A549 (cell line): ENCODE results near the gene CHCHD2. TPM values are rescaled to one million over a fixed set of nuclear protein-coding genes. Genes with fewer than 3 reads are reported as not detected.
"Not testable (repeated sequence)": the region's sequence is repeated elsewhere in the genome, so short reads cannot be mapped to it uniquely, and the experiment has no call there.

Experiments
- ATAC-seq, 2 experiments: fragments of 200-7000 bp in 1 of 2; fragments of >200 bp in 1 of 2; cut with Nextera tagmentation in 1 of 2; cut with Tn5 transposase in 1 of 2; 3 replicates each; pipeline versions ENCODE4 v1.8.0 to v1.9.1; 2018 to 2020; ENCODE audit warnings: mild to moderate bottlenecking in 1 of 2, moderate library complexity in 1 of 2
- CTCF ChIA-PET: fragments of 300-600 bp; sonication (Branson Sonifier 250); formaldehyde crosslinking; extraction: SDS; loops from one replicate; lab custom pipeline; 2021; ENCODE audit warnings: antibody characterized with exemption, inconsistent platforms; lab: Yijun Ruan, JAX
- POLR2A ChIA-PET: fragments of 350-600 bp; formaldehyde crosslinking; extraction: SDS; loops from one replicate; lab custom pipeline; 2021; ENCODE audit warnings: antibody characterized with exemption, inconsistent platforms; lab: Yijun Ruan, JAX
- DNase-seq, 2 experiments: peaks; one replicate each; pipeline versions ENCODE4 v3.0.0 to v3.0.0-alpha.2; 2011 to 2016; ENCODE audit warnings: low read depth in 1 of 2, low spot score in 1 of 2
- FAIRE-seq: peaks from 2 replicates; lab custom pipeline; 2011; peaks lifted over from hg19 to GRCh38; lab: Jason Lieb, UNC
- H3K27ac ChIP-seq, 2 experiments: fragments of >200 bp; sonication (Bioruptor Twin); formaldehyde crosslinking; 3 replicates each; pipeline ENCODE4 v1.5.1; 2016 to 2017
- H3K4me1 ChIP-seq: fragments of >200 bp; sonication (Bioruptor Twin); formaldehyde crosslinking; 3 replicates; pipeline ENCODE4 v1.6.1; 2016
- H3K4me2 ChIP-seq: fragments of >200 bp; sonication (Bioruptor Twin); formaldehyde crosslinking; 3 replicates; pipeline ENCODE4 v1.6.1; 2016
- H3K4me3 ChIP-seq: fragments of >200 bp; sonication (Bioruptor Twin); formaldehyde crosslinking; 3 replicates; pipeline ENCODE4 v1.5.1; 2016
- H3K9me3 ChIP-seq: fragments of >200 bp; sonication (Bioruptor Twin); formaldehyde crosslinking; 3 replicates; pipeline ENCODE4 v1.6.1; 2016
- ATOH8 ChIP-seq: fragments of 250-450 bp; sonication (Bioruptor Pico); IDR thresholded peaks from 2 replicates; pipeline ENCODE4 v1.5.0; 2020; ENCODE audit warnings: low read depth, mild to moderate bottlenecking, moderate library complexity
- BCL3 ChIP-seq: fragments of >200 bp; sonication (Bioruptor Twin); formaldehyde crosslinking; IDR thresholded peaks from 3 replicates; pipeline ENCODE4 v1.6.1; 2016
- BHLHE40 ChIP-seq: IDR thresholded peaks from 2 replicates; pipeline ENCODE4 v1.6.1; 2012; ENCODE audit warnings: low read depth, low read length, inconsistent platforms
- CBX2 ChIP-seq: fragments of 200-600 bp; sonication (generic); IDR thresholded peaks from 2 replicates; pipeline ENCODE4 v1.6.1; 2016; ENCODE audit warnings: low read depth, mild to moderate bottlenecking, borderline replicate concordance
- CEBPB ChIP-seq, 2 experiments: fragments of >200 bp in 1 of 2; sonication (Bioruptor Twin) in 1 of 2; formaldehyde crosslinking in 1 of 2; IDR thresholded peaks; 2 replicates each; pipeline ENCODE4 v1.6.1; 2012 to 2016
- CHD2 ChIP-seq: fragments of 150-350 bp; IDR thresholded peaks from 2 replicates; pipeline ENCODE4 v1.6.1; 2014; ENCODE audit warnings: low read length; ENCODE audit not compliant: partially characterized antibody
- CTCF ChIP-seq: fragments of >200 bp; sonication (Bioruptor Twin); formaldehyde crosslinking; IDR thresholded peaks from 3 replicates; pipeline ENCODE4 v1.5.1; 2016
- E2F6 ChIP-seq: IDR thresholded peaks from 2 replicates; pipeline ENCODE4 v1.6.1; 2012; ENCODE audit warnings: low read depth, borderline replicate concordance
- EHF ChIP-seq: fragments of 250-450 bp; sonication (Bioruptor Pico); IDR thresholded peaks from 2 replicates; pipeline ENCODE4 v1.5.0; 2020; ENCODE audit warnings: mild to moderate bottlenecking
- FOSB ChIP-seq: fragments of 250-450 bp; sonication (Bioruptor Pico); IDR thresholded peaks from 2 replicates; pipeline ENCODE4 v1.5.0; 2020; ENCODE audit warnings: mild to moderate bottlenecking, moderate library complexity
- FOXS1 ChIP-seq: fragments of 250-450 bp; sonication (Bioruptor Pico); IDR thresholded peaks from 2 replicates; pipeline ENCODE4 v1.5.0; 2020; ENCODE audit warnings: mild to moderate bottlenecking, moderate library complexity
- HDAC2 ChIP-seq: fragments of 200-600 bp; sonication (generic); IDR thresholded peaks from 2 replicates; pipeline ENCODE4 v1.6.1; 2016
- HES2 ChIP-seq: fragments of >200 bp; sonication (Bioruptor Twin); formaldehyde crosslinking; IDR thresholded peaks from 2 replicates; pipeline ENCODE4 v1.6.1; 2016
- HOXA7 ChIP-seq: fragments of 250-450 bp; sonication (Bioruptor Pico); IDR thresholded peaks from 2 replicates; pipeline ENCODE4 v1.5.0; 2020; ENCODE audit warnings: mild to moderate bottlenecking, moderate library complexity
- KDM5A ChIP-seq: fragments of 200-600 bp; sonication (generic); IDR thresholded peaks from 2 replicates; pipeline ENCODE4 v1.6.1; 2016; ENCODE audit warnings: antibody characterized with exemption, mild to moderate bottlenecking
- MYC ChIP-seq: IDR thresholded peaks from 2 replicates; pipeline ENCODE4 v1.6.1; 2012; ENCODE audit warnings: mild to moderate bottlenecking, inconsistent platforms, low read length, improper control_type of control experiment, borderline replicate concordance
- NFE2L2 ChIP-seq: fragments of 150-350 bp; conservative IDR thresholded peaks from 2 replicates; pipeline ENCODE4 v1.6.1; 2014; ENCODE audit warnings: low read length
- PHF8 ChIP-seq: fragments of 200-600 bp; sonication (generic); IDR thresholded peaks from 2 replicates; pipeline ENCODE4 v1.6.1; 2016; ENCODE audit warnings: low read depth, mild to moderate bottlenecking, antibody characterized with exemption, moderate library complexity, borderline replicate concordance
- RAD21 ChIP-seq, 2 experiments: fragments of >200 bp in 1 of 2; sonication (Bioruptor Twin) in 1 of 2; formaldehyde crosslinking in 1 of 2; IDR thresholded peaks in 1 of 2; conservative IDR thresholded peaks in 1 of 2; 2 replicates in 1 of 2; 3 replicates in 1 of 2; pipeline ENCODE4 v1.6.1; 2012 to 2018; ENCODE audit warnings: inconsistent platforms in 1 of 2
- RFX5 ChIP-seq: fragments of 450-650 bp; IDR thresholded peaks from 2 replicates; pipeline ENCODE4 v1.7.1; 2014; ENCODE audit warnings: antibody characterized with exemption, mild to moderate bottlenecking, moderate library complexity
- SMC3 ChIP-seq: fragments of >200 bp; sonication (Bioruptor Twin); formaldehyde crosslinking; IDR thresholded peaks from 3 replicates; pipeline ENCODE4 v1.6.1; 2018; ENCODE audit warnings: inconsistent platforms
- TFCP2L1 ChIP-seq: fragments of 250-450 bp; sonication (Bioruptor Pico); IDR thresholded peaks from 2 replicates; pipeline ENCODE4 v1.5.0; 2021; ENCODE audit warnings: mild to moderate bottlenecking
- ZNF302 ChIP-seq: fragments of 250-450 bp; sonication (Bioruptor Pico); IDR thresholded peaks from 2 replicates; pipeline ENCODE4 v1.9.0; 2021; ENCODE audit warnings: inconsistent platforms, mild to moderate bottlenecking, moderate library complexity
- ZSCAN20 ChIP-seq: fragments of 250-450 bp; sonication (Bioruptor Pico); IDR thresholded peaks from 2 replicates; pipeline ENCODE4 v1.8.0; 2022; ENCODE audit warnings: mild to moderate bottlenecking, moderate library complexity
- WGBS: methylation state at CpG from one replicate; pipeline ENCODE4 v1.1.6; 2017; ENCODE audit errors: missing lambda C conversion rate; 5-methylcytosine and 5-hydroxymethylcytosine counted together
- polyA plus RNA-seq, 4 experiments: library from polyadenylated mRNA; depleted of rRNA in 3 of 4; stranded (reverse); fragments of >200 nt; fragmentation: RNase III in 1 of 4; extraction: RNeasy Plus Mini Kit Qiagen cat#74134 plus additional on column Dnase treatment in 1 of 4; gene quantifications; 2 replicates in 3 of 4; 3 replicates in 1 of 4; pipeline ENCODE4 v1.2.3, GENCODE V29; 2011 to 2017

CHCHD2 gene
- polyA plus RNA-seq, 2 of the 4 experiments (the other 2 are of a cell fraction), result 495 to 615 TPM

GRCh38 chr7:56121440-56121839 lies 15.2 kb upstream of the CHCHD2 start:
- H3K4me3 ChIP-seq, result no peak overlapping the region
- 61% methylated on average over 6 of the region's 6 CpGs for WGBS
- no peak overlapping the region for H3K27ac ChIP-seq
- no peak overlapping the region for H3K4me2 ChIP-seq
- TF ChIP-seq CEBPB (IDR thresholded peaks at IDR 0.05) (no peak), FOSB (CRISPR knock-in tag) (no peak), ZNF302 (no peak), BHLHE40 (no peak), PHF8 (no peak), CHD2 (no peak), ZSCAN20 (no peak), RAD21 (conservative IDR thresholded peaks at IDR 0.05 in 1 of 2, IDR thresholded peaks at IDR 0.05 in 1 of 2) (no peak), HOXA7 (CRISPR knock-in tag) (no peak), NFE2L2 (no peak)
- no peaks in the 10 kb centered on the region for H3K4me1 ChIP-seq
- ChIA-PET POLR2A (no interaction called here), CTCF (no interaction called here)
- no peaks in the 10 kb centered on the region; the same call in 2 of the 3 replicates for H3K9me3 ChIP-seq
- ATAC-seq, result no peak
- no peak for FAIRE-seq
- no peak for DNase-seq

GRCh38 chr7:56115852-56116538 lies 9.7 kb upstream of the CHCHD2 start, which contains the start of gene NUPR2:
Gene NUPR2, minus strand, starts transcription at chr7:56116417. Its CDS starts 103 bp downstream, at chr7:56116314.
- Histone ChIP-seq H3K4me2 (no peak within 1 kb of the TSS; the same call in 2 of the 3 replicates), H3K4me1 (no peaks in the 10 kb centered on the region), H3K4me3 (no peak within 1 kb of the TSS)
- TF ChIP-seq HDAC2 (no peak), EHF (CRISPR knock-in tag) (no peak), KDM5A (no peak), TFCP2L1 (CRISPR knock-in tag) (no peak), HES2 (no peak), ZSCAN20 (no peak), BHLHE40 (no peak), E2F6 (no peak), FOXS1 (no peak), SMC3 (no peak), CTCF (no peak), CBX2 (no peak), FOSB (CRISPR knock-in tag) (no peak), MYC (no peak), BCL3 (no peak), RFX5 (no peak), ATOH8 (CRISPR knock-in tag) (no peak)
- TF ChIP-seq, all 56 proteins: peak for 0
- ATAC-seq (no peak), DNase-seq (no peak), FAIRE-seq (no peak)
- Histone ChIP-seq H3K9me3 (no peaks in the 10 kb centered on the region; the same call in 2 of the 3 replicates), H3K27ac (no peak within 1 kb of the TSS)
- ChIA-PET POLR2A (no interaction called here), CTCF (interaction anchor here (0.9 to 1.2 kb wide), 2 partner anchors 8 to 9 kb away, joined by 3 to 4 read pairs; no protein-coding TSS in a partner anchor)
- 61% methylated on average over 49 of the region's 65 CpGs for WGBS

- ATAC-seq, H3K9me3 ChIP-seq, H3K27ac ChIP-seq, H3K4me2 ChIP-seq, POLR2A ChIA-PET, H3K4me3 ChIP-seq, DNase-seq, CTCF ChIA-PET, FAIRE-seq, H3K4me1 ChIP-seq: not testable (repeated sequence)
- 26% methylated on average over 3 of the region's 3 CpGs for WGBS
Observed at GRCh38 chr7:56112244-56112643, 6.0 kb upstream of the CHCHD2 start.
